ENCODE measurements around the gene FADS3.

The FADS3 gene

DNA sequence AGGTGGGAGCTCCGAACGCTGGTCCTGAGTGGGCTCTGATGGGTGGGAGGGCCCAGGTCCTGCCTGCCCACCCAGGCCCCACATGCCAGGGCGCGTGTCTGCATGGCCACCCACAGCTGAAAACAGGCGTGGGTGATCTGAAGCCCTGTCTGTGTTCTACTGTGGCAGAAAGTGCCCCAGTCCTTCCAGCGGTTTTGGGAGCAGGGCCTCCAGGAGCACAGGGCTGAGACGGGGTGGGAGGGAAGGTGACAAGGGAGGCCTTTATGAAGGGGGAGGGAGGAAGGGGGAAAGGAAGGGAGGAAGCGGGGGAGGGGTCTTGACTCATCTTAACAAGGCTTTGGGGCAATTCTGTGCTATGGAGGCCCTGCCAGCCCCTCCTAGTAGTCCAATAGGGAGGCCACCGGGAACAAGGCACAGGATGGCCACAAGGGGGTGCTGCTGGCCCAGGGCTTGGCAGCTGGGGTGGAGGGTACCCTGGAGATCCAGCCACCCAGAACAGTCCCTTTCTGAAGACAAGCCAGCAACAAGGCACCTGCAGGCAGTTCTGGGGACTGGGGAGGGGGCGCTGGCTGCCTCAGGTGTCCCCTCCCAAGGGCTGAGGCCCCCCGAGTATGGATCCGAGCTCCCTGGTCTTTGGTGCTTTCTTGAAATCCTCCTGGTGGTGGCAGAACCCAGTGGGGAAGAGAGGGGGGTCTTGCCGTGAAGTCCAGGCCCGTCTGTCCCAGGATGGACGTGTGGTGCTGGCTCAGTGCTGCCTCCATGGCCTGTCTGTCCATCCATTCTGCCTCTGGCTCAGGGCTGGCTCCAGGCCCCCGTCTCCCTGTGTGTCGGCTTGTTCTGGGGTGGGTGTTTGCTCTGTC lies 6.3 kb upstream of the FADS3 start:
- Mint-ChIP-seq H3K4me3 (no peak overlapping the region), H3K27me3 (no peaks in the 10 kb centered on the region), H3K36me3 (no peaks in the 10 kb centered on the region), H3K27ac (no peak overlapping the region), H3K9me3 (no peaks in the 10 kb centered on the region), H3K4me1 (peaks cover 32 to 46% of the 10 kb centered on the region in 2 donors)
- DNase-seq: peak; percentile 60
- ATAC-seq (replicated peaks): peak; percentile 70 to 73

DNA sequence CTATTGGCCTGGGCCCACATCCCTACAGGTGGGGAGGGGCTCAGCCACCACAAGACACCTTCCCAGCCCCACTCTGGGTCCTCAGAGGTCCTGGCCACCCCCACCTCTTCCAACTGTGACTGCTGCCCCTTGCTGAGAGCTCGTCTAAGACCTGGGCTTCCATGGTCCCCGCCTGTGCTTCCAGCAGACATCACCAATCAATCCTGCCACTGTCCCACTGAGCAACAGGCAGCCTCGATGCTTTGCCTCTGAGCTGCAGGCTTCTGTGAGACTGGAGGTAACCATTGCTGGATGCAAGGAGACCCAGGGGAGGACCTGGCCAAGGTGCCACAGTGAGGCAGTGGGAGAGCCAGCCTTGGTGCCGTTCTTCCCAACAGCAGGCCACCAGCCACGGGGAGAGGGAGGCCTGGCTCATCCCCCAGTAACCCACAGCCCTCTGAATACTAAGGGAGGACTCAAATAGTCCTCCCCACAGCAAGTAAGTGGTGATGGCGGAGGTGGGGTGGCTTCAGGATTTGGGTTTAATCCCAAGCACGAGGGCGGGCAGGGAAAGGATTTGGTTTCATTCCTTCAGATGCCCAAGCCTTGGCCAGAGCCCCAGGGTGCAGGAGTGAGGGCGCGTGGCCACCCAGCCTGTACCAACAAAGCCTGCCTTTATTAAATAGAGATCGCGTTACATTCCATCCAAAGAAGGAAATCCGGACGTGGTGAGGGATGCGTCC lies 5.5 kb upstream of the FADS3 start:
- no peaks in the 10 kb centered on the region for H3K36me3 Mint-ChIP-seq
- H3K9me3 Mint-ChIP-seq: no peaks in the 10 kb centered on the region
- no peak for ATAC-seq (replicated peaks)
- no peak overlapping the region for H3K4me3 Mint-ChIP-seq
- DNase-seq: no peak
- no peaks in the 10 kb centered on the region for H3K27me3 Mint-ChIP-seq
- no peak overlapping the region for H3K27ac Mint-ChIP-seq
- peaks cover 34 to 52% of the 10 kb centered on the region in 2 donors for H3K4me1 Mint-ChIP-seq

DNA sequence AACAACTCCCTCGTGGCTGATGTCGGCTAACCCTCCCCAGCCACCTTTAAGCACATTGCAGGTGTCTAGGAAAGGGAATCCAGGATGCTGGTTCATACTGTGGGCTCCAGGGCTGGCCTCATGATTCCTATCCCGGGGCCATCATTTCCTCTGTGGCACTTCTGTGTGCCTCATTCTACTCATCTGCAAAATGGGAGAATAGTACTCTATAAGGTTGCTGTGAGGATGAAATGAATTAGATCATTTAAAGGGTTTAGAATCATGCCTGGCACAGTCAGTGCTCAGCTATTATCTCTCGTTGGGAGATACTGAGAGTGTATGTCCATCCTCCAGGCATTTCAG lies 4.3 kb upstream of the FADS3 start:
- Mint-ChIP-seq H3K27me3 (no peaks in the 10 kb centered on the region), H3K27ac (no peak overlapping the region), H3K4me3 (no peak overlapping the region), H3K36me3 (no peaks in the 10 kb centered on the region), H3K9me3 (no peaks in the 10 kb centered on the region), H3K4me1 (peaks cover 36 to 56% of the 10 kb centered on the region in 2 donors)
- DNase-seq (no peak), ATAC-seq (replicated peaks) (no peak)

DNA sequence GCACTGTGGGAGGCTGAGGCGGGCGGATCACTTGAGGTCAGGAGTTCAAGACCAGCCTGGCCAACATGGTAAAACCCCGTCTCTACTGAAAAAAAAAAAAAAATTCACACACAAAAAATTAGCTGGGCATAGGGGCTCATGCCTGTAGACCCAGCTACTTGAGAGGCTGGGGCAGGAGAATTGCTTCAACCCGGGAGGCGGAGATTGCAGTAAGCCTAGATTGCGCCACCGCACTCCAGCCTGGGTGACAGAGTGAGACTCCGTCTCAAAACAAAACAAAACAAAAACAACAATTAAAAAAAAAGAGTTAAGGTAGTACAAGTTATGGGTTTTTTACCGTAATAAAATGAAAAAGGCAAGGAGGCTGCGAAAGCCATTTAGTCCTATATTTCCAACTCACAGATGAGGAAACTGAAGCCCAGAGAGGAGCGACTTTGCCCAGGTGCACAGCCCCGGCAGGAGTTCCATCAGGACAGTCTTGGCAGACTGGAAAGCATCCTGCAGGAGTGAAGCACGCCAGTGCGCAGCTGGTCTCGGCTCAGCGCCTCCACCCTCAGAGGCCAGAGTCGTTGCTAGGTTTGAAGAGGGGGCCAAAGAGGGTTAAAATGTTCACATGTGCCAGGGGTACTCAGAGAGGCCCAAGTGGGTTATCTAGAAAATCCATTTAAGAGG lies 3.8 kb upstream of the FADS3 start:
- Mint-ChIP-seq H3K27ac (no peak overlapping the region), H3K9me3 (no peaks in the 10 kb centered on the region), H3K36me3 (no peaks in the 10 kb centered on the region), H3K27me3 (no peaks in the 10 kb centered on the region), H3K4me3 (no peak overlapping the region), H3K4me1 (peaks cover 37 to 61% of the 10 kb centered on the region in 2 donors)
- DNase-seq (no peak), ATAC-seq (replicated peaks) (no peak)

DNA sequence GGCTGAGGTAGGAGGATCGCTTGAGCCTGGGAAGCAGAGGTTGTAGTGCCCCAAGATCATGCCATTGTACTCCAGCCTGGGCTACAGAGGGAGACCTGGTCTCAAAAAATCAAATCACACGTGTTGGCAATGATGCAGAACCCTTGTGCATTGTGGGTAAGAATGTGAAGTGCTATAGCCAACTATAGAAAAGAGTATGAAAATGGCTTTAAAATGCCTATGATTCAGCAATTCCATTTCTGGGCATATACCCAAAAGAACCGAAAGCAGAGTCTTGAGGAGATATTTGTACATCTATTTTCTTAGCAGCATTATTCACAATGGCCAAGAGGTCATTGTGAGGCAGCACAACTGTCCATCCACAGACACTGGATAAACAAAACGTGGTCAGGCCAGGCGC lies 2.6 kb upstream of the FADS3 start:
- Mint-ChIP-seq H3K27ac (no peak overlapping the region), H3K36me3 (no peaks in the 10 kb centered on the region), H3K27me3 (no peaks in the 10 kb centered on the region), H3K4me1 (peaks cover 33 to 56% of the 10 kb centered on the region in 2 donors), H3K4me3 (no peak overlapping the region), H3K9me3 (no peaks in the 10 kb centered on the region)
- ATAC-seq (replicated peaks): no peak
- no peak for DNase-seq

DNA sequence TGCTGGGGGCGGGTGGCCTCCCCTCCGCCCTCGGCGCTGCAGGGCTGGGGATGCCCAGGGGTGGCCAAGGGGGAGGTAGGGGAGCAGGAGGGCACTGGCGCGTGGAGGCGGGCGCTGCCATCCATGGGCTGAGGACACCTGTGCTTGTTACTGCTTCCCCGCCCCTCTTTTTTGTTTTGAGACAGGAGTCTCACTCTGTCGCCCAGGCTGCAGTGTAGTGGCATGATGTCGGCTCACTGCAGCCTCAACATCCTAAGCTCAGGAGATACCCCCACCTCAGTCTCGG lies 683 bp upstream of the FADS3 start:
- Mint-ChIP-seq H3K27me3 (no peaks in the 10 kb centered on the region), H3K27ac (peak overlapping the region; percentile 71), H3K4me3 (peak overlapping the region; percentile 67 to 79), H3K36me3 (peaks cover 5 to 13% of the 10 kb centered on the region in 2 donors), H3K4me1 (peaks cover 26 to 48% of the 10 kb centered on the region in 2 donors), H3K9me3 (peaks cover 0 to 3% of the 10 kb centered on the region in 2 donors)
- peak; percentile 71 to 74 for ATAC-seq (replicated peaks)
- no peak for DNase-seq

DNA sequence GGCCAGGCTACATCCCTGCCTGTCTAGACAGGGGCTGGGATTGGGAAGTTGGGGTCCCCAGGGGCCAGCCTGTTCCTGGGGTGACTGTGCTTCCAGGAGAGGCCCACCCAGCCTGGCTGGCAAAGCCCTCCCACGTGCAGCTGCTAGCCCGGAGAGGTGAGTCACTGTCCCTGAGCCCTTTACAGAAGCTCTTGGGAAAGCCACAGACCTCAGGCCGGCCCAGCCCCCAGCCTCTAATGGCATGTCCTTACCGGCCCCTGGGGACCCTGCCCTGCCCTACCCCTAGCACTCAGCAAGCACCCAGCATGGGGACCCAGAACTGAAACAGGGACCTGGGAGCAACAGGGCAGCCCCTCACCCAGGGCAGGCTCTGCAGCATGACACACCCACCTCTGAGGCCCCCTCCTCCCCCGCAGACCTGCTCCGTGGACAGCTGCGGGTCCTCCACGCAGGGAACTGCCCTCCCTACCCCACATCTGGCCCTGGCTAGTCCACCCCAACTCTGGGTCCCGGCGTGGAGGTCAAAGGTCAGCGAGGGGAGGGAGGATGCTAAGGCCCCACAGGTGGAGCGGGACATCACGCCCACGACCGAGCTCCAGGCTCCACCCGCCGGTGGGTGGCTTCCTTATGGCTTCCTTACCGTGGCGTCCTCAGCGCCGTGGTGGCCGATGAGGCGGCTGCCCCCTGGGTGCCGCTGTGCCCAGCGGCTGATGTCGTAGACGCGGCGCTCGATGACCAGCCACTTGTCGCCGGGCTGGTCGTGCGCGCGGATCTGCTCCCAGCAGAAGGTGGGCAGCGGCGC lies 615 bp downstream of the FADS3 start:
- DNase-seq (peak; percentile 50), ATAC-seq (replicated peaks) (peak; percentile 57 to 60)
- peaks cover 11 to 21% of the 10 kb centered on the region in 2 donors for H3K36me3 Mint-ChIP-seq

DNA sequence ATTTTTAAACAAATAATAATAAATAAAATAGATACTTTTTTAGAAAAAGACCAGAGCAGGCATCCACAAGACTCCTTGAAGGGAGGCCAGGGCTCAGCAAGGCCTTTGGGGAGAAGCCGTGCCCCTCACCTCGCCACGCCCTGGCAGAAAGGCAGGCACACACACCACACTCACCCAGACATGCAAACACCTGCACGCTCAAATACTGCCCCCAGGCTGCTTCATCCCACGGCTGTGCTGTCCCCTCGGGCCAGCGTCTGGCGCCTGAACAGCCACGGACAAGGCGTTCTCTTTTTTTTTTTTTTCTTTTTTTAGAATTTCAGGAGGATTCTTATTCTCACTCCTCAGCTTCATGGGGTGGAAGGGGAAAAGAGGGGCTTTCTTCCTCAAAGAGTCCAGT lies 1.5 kb downstream of the FADS3 start:
- Mint-ChIP-seq H3K27me3 (no peaks in the 10 kb centered on the region), H3K4me3 (peak overlapping the region in 1 of 2 donors; percentile 85), H3K4me1 (peaks cover 24 to 65% of the 10 kb centered on the region in 2 donors), H3K9me3 (peaks cover 0 to 3% of the 10 kb centered on the region in 2 donors), H3K27ac (no peak overlapping the region), H3K36me3 (peaks cover 11 to 25% of the 10 kb centered on the region in 2 donors)
- no peak for DNase-seq
- ATAC-seq (replicated peaks): no peak

More for the DNA sequence above, 615 bp downstream of the FADS3 start:
- Mint-ChIP-seq H3K27me3 (no peaks in the 10 kb centered on the region), H3K27ac (peak overlapping the region; percentile 65), H3K9me3 (peaks cover 0 to 3% of the 10 kb centered on the region in 2 donors), H3K4me1 (peaks cover 24 to 56% of the 10 kb centered on the region in 2 donors), H3K4me3 (peak overlapping the region; percentile 85 to 91)

DNA sequence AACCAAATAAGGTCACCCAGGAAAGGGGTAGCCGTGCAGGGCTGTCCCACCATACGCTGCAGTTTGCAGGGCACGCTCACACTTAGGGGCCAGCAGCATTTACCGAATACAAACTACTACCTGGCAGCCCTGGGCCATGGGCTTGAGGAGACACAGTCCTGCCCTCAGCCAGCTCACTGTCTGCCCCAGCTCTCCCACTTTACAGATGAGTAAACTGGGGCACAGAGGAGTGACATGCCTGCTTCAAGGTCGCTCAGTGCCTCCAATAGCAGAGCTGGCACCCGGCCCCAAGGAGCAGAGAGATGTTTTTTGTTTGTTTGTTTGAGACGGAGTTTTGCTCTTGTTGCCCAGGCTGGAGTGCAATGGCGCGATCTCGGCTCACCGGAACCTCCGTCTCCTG lies 2.8 kb downstream of the FADS3 start:
- peaks cover 12 to 25% of the 10 kb centered on the region in 2 donors for H3K36me3 Mint-ChIP-seq

DNA sequence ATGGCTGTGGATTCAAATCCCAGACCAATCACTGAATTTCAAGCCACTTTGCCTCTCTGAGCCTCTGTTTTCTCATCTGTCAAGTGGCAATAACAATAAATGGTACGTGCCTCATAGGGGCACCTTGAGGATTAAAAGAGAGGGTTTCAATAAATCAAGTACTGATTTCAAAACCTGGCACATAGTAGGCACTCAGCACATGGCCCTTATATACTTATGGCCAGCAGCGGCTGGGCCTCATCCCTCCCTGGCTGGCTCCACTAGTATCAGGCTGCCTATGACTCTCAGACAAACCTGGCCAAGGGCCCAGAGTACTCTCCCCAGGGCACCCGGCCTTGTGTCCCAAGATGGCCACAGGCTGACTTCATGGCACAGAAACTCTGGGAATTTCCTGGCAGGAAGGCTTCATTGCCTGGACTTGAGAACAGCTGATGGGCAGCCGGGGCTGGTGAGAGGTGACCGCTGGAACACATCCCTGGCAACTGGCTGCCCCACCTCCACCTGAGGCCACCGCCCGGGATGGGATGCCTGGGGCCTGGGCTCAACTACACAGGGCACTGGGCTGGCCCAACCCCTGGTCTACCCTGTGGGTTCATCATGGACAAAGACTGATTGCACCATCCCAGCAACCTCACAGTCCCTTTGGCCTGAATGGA lies 3.4 kb downstream of the FADS3 start:
- peaks cover 0 to 3% of the 10 kb centered on the region in 2 donors for H3K9me3 Mint-ChIP-seq
- H3K4me3 Mint-ChIP-seq: no peak overlapping the region
- H3K4me1 Mint-ChIP-seq: peaks cover 27 to 73% of the 10 kb centered on the region in 2 donors
- H3K27me3 Mint-ChIP-seq: no peaks in the 10 kb centered on the region
- DNase-seq (no peak), ATAC-seq (replicated peaks) (no peak)
- H3K27ac Mint-ChIP-seq: no peak overlapping the region
- H3K36me3 Mint-ChIP-seq: peaks cover 19 to 29% of the 10 kb centered on the region in 2 donors

More for the DNA sequence above, 2.8 kb downstream of the FADS3 start:
- no peak for DNase-seq
- peaks cover 25 to 71% of the 10 kb centered on the region in 2 donors for H3K4me1 Mint-ChIP-seq
- no peaks in the 10 kb centered on the region for H3K27me3 Mint-ChIP-seq
- H3K9me3 Mint-ChIP-seq: peaks cover 0 to 3% of the 10 kb centered on the region in 2 donors
- H3K4me3 Mint-ChIP-seq: no peak overlapping the region
- H3K27ac Mint-ChIP-seq: no peak overlapping the region
- ATAC-seq (replicated peaks): no peak

DNA sequence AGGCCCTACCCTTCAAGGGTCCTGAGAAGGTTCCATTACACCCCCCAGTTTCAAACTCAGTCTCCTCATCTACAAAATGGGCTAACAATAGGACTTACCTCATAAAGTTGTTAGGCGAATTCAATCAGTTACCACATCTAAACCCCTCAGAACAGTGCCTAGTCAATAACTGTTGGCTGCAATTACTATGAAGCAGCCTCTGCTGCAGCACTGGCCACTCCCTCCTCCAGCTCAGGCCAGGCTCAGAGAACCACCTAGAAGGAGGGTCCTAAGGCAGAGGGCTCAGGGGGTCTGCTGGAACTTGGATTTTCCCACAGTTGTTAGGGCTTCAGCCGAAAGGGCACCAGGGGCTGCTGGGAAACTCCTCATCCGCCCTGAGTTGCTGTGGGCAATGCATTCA lies 4.7 kb downstream of the FADS3 start:
- no peak for DNase-seq
- peaks cover 0 to 3% of the 10 kb centered on the region in 2 donors for H3K9me3 Mint-ChIP-seq
- no peak overlapping the region for H3K27ac Mint-ChIP-seq
- H3K36me3 Mint-ChIP-seq: peaks cover 21 to 31% of the 10 kb centered on the region in 2 donors
- peaks cover 25 to 69% of the 10 kb centered on the region in 2 donors for H3K4me1 Mint-ChIP-seq
- ATAC-seq (replicated peaks): no peak
- H3K4me3 Mint-ChIP-seq: no peak overlapping the region
- H3K27me3 Mint-ChIP-seq: no peaks in the 10 kb centered on the region

DNA sequence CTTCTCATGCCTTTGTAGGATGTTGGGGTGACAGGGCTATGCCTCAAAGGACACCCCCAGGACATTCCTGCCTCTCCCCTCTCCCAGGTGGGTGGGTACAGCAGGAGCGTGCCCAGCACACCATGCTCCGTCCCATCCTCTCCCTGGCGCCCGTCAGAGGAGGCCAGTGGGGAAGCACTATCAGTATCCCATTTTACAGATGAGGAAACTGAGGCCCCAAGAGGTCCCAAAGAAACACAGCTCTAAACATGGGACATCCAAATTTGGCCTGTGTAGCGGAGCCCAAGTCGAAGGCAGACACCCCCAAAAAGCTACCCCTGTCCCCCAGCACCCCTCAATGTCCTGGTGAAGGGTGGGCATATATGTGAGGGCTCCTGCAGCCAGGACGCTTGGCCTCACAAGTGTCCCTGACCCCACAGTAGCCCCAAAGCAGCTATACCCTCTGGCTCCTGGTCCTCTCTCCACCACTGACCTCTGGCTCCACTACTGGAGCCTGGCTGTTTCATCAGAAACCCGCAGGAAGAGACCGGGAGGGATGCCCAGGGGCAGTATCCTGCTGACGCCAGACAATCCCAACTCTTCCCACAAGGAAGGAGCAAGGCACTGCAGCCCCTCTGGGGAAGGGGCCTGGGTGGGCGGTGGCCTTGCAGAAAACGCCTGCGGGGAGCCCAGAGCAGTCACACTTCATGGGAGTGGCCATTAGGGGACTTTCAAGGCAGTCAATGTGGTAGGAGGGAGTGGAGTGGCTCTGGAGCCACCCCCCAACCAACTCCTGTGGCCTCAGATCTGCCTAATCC lies 5.4 kb downstream of the FADS3 start:
- Mint-ChIP-seq H3K9me3 (peaks cover 0 to 3% of the 10 kb centered on the region in 2 donors), H3K4me1 (peaks cover 31 to 74% of the 10 kb centered on the region in 2 donors), H3K27me3 (no peaks in the 10 kb centered on the region), H3K36me3 (peaks cover 21 to 33% of the 10 kb centered on the region in 2 donors), H3K4me3 (no peak overlapping the region), H3K27ac (no peak overlapping the region)
- ATAC-seq (replicated peaks): no peak
- DNase-seq: no peak
